Chondrocyte (in vitro differentiated cells): ENCODE results near the gene GPR3. TPM values are rescaled to one million over a fixed set of nuclear protein-coding genes. Genes with fewer than 3 reads are reported as not detected.

Source experiments
- DNase-seq: peaks from one replicate; pipeline ENCODE4 v3.0.0; 2021; ENCODE audit warnings: mixed read lengths, low spot score
- H3K27ac Mint-ChIP-seq: one replicate; pipeline ENCODE4 v1.8.0; 2021; ENCODE audit warnings: mild to moderate bottlenecking, moderate library complexity, mixed read lengths; ENCODE audit not compliant: unreplicated experiment
- H3K27me3 Mint-ChIP-seq: 2 replicates; pipeline ENCODE4 v1.8.0; 2021; ENCODE audit warnings: low read depth, mixed read lengths
- H3K36me3 Mint-ChIP-seq: 2 replicates; pipeline ENCODE4 v1.8.0; 2021; ENCODE audit warnings: low read depth, mixed read lengths
- H3K4me1 Mint-ChIP-seq: 2 replicates; pipeline ENCODE4 v1.8.0; 2021; ENCODE audit warnings: low read depth, mild to moderate bottlenecking, mixed read lengths
- H3K4me3 Mint-ChIP-seq: one replicate; pipeline ENCODE4 v1.8.0; 2021; ENCODE audit warnings: mild to moderate bottlenecking, moderate library complexity, mixed read lengths; ENCODE audit not compliant: unreplicated experiment
- H3K9me3 Mint-ChIP-seq: 2 replicates; pipeline ENCODE4 v1.8.0; 2021; ENCODE audit warnings: low read depth, mixed read lengths
- total RNA-seq: library from RNA; stranded (reverse); gene quantifications from 3 replicates; pipeline ENCODE4 v1.2.1, GENCODE V29; 2021
- TF ChIP-seq, protein P1 (sequence below): fragments of 200-600 bp; sonication (generic); IDR thresholded peaks from 2 replicates; pipeline ENCODE4 v1.5.0; 2021; ENCODE audit warnings: antibody characterized with exemption, mild to moderate bottlenecking, moderate library complexity

Gene GPR3
- total RNA-seq, 1 donor from 2014 or later, result 0.32 TPM

DNA sequence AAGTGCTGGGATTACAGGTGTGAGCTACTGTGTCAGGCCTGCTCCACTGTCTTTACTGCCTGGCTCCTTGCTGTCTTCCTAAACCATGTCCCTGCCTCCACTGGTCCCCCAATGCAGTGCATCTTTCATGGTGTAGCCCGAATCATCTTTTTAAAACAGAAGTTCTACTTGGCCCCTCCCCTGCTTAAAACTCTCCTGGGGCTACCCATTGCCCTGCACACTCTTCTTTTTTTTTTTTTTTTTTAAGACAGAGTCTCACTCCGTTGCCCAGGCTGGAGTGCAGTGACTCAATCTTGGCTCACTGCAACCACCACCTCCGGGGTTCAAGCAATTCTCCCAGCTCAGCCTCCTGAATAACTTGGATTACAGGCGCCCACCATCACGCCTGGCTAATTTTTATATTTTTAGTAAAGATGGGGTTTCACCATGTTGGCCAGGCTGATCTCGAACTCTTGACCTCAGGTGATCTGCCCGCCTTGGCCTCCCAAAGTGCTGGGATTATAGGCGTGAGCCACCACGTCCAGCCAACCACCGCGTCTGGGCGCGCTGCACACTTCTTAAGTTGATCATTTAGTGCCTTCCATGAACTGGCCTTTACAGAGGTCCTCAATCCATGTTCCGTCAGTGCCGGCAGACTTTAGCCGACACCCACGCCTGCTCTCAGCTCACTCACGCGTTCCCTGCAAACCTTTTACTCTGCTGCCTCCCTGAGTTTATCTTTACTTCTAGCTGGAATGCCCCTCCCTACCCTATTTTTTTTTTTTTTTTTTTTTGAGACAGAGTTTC, 20.2 kb upstream of the GPR3 start:
- DNase-seq, result no peak
- no peaks in the 10 kb centered on the region for H3K36me3 Mint-ChIP-seq
- TF ChIP-seq, protein P1, sequence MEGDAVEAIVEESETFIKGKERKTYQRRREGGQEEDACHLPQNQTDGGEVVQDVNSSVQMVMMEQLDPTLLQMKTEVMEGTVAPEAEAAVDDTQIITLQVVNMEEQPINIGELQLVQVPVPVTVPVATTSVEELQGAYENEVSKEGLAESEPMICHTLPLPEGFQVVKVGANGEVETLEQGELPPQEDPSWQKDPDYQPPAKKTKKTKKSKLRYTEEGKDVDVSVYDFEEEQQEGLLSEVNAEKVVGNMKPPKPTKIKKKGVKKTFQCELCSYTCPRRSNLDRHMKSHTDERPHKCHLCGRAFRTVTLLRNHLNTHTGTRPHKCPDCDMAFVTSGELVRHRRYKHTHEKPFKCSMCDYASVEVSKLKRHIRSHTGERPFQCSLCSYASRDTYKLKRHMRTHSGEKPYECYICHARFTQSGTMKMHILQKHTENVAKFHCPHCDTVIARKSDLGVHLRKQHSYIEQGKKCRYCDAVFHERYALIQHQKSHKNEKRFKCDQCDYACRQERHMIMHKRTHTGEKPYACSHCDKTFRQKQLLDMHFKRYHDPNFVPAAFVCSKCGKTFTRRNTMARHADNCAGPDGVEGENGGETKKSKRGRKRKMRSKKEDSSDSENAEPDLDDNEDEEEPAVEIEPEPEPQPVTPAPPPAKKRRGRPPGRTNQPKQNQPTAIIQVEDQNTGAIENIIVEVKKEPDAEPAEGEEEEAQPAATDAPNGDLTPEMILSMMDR, result no peak
- H3K27me3 Mint-ChIP-seq, result no peaks in the 10 kb centered on the region
- H3K4me1 Mint-ChIP-seq, result peaks cover 8% of the 10 kb centered on the region
- no peak overlapping the region for H3K4me3 Mint-ChIP-seq
- H3K27ac Mint-ChIP-seq, result no peak overlapping the region
- no peaks in the 10 kb centered on the region for H3K9me3 Mint-ChIP-seq

DNA sequence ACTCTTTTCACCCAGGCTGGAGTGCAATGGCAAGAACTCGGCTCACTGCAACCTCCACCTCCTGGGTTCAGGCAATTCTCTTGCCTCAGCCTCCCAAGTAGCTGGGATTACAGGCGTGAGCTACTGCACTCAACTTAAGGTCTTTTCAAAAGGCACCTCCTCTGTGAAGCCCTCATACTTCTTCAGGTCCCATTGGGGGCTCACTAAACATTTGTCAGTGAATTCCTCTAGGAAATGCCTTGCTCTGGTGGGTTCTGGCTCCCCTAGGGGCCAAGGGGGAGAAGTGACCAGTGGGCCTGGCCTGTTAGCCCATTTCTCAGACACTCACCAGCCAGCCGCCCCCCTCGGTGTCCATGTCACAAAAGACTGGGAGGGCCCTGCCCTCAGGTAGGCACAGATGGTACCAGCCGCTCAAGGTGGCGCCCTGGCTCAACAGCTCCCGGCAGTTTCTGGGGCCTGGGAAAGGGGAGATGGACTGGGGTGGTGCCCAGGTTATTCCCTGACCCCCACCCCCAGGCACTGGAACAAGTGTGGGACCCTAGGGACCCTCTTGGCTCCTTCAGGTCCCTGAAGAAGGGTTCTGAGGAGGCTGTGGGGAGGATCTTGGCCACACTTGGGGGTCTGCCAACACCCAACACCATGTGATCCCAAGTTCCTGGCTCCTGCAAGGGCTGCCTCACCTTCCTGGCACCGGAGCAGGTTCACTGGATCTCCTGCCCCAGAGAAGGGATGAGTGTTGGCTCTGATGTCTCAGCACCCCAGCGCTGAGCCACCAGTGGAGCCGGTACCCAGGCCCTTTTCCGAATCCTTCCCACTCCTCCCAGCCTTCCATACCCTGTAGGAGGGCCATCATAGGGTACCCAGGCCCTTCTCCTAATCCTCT, 19.4 kb upstream of the GPR3 start:
- no peaks in the 10 kb centered on the region for H3K9me3 Mint-ChIP-seq
- TF ChIP-seq, protein P1, result peak; percentile 53
- no peak overlapping the region for H3K4me3 Mint-ChIP-seq
- peaks cover 3% of the 10 kb centered on the region for H3K4me1 Mint-ChIP-seq
- peak; percentile 75 for DNase-seq
- H3K27me3 Mint-ChIP-seq, result no peaks in the 10 kb centered on the region
- no peaks in the 10 kb centered on the region for H3K36me3 Mint-ChIP-seq
- H3K27ac Mint-ChIP-seq, result no peak overlapping the region

DNA sequence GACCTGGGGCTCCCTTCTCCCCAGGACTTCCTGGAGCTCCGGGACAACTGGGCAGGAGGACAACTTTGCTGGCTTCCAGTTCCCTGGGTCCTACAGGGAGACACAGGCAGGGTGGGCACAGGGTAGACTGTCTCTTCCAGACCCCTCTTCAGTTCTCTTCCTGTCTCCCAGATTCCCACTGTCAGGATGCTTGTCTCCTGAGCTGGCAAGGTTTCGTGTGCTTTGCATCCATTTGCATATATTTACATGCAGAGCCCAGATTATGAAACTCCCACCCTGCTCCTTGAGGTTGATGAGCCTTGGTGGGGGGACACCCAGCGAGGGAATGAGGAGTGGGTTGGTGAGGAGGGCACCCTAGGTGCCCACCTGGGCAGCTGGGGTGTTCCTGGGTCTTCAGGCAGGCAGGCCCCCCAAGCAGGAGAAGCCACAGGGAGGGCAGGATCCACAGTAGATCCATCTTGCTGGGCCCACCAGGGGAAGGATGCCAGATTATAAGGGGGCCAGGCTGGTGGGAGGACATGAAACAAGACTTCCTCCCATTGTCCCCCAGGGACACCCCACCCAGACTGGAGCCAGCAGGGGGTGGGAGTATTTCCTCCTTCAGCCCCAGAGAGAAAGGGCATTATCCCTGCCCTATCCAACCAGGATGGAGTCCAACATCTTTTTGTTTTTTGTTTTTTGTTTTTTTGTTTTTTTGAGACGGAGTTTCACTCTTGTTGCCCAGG, 17.9 kb upstream of the GPR3 start, which contains the start of gene FCN3:
Gene FCN3 (minus strand): TSS at position 463 of the 725 bp plus-strand sequence. CDS start 6 bp downstream, at position 457.
- Mint-ChIP-seq H3K4me3 (no peak within 1 kb of the TSS), H3K27ac (no peak within 1 kb of the TSS), H3K9me3 (no peaks in the 10 kb centered on the region), H3K36me3 (no peaks in the 10 kb centered on the region), H3K27me3 (no peaks in the 10 kb centered on the region), H3K4me1 (no peaks in the 10 kb centered on the region)
- TF ChIP-seq, protein P1, result no peak
- no peak for DNase-seq

DNA sequence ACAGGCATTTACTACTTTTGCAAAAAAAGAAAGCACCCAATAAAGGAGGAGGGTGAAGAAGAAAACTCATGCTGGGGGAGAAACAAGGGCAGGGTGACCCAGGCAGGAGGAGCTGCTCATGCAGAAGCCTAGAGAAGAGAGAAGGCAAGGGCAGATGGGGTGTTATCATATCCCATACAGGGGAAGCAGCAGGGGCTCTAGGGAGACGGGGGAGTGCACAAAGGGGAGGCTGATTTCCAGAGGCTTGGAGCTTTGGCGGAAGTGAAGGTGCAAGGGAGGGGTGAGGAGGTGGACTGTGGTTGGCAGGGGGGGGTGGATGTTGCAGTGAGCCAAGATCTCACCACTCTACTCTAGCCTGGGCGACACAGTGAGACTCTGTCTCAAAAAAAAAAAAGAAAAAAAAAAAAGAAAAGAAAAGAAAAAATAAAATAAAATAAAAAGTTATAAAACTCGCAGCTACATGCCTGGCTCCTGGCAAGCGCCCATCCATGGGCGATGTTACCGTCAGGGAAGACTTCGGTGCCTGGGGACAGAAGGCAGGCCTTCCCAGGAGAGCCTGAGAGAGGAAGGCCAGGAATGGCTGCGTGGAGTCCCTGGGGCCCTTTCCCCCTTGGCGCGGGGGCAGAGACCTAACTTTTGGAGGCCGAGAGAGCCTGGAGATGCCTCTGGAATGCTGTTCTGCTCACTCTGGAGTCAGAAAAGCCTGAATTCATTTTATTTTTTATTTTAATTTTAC, 14.5 kb upstream of the GPR3 start:
- Mint-ChIP-seq H3K9me3 (no peaks in the 10 kb centered on the region), H3K4me3 (no peak overlapping the region), H3K27me3 (peaks cover 5% of the 10 kb centered on the region), H3K36me3 (no peaks in the 10 kb centered on the region), H3K4me1 (no peaks in the 10 kb centered on the region), H3K27ac (no peak overlapping the region)
- no peak for DNase-seq
- TF ChIP-seq, protein P1, result no peak
